ENCODE results near the gene CNIH3.

The CNIH3 gene

GRCh38 chr1:224629965-224630364, 13.8 kb downstream of the CNIH3 start:
- no peak overlapping the region for H3K4me3 ChIP-seq (ENCODE audit: low read depth, low read length)
- in situ Hi-C loops (cut with HindIII; ENCODE audit: low sequenced_read_pairs): no loop called here
- no peak for TF ChIP-seq CTCF (IDR thresholded peaks at IDR 0.05; ENCODE audit: low read depth, low read length)
- DNase-seq (ENCODE audit: low read depth, low spot score): no peak

- H3K4me3 ChIP-seq (ENCODE audit: low read depth, low read length): no peak overlapping the region
- in situ Hi-C loops (cut with HindIII; ENCODE audit: low sequenced_read_pairs): no loop called here
- DNase-seq (ENCODE audit: low read depth, low spot score): peak; percentile 64
- TF ChIP-seq CTCF (IDR thresholded peaks at IDR 0.05; ENCODE audit: low read depth, low read length): no peak
Observed at GRCh38 chr1:224631462-224632115, 15.5 kb downstream of the CNIH3 start.

GRCh38 chr1:224632381-224632871, 16.3 kb downstream of the CNIH3 start:
- peak; percentile 89 for DNase-seq (ENCODE audit: low read depth, low spot score)
- no peak for TF ChIP-seq CTCF (IDR thresholded peaks at IDR 0.05; ENCODE audit: low read depth, low read length)
- H3K4me3 ChIP-seq (ENCODE audit: low read depth, low read length): no peak overlapping the region
- in situ Hi-C loops (cut with HindIII; ENCODE audit: low sequenced_read_pairs): no loop called here

- TF ChIP-seq CTCF (IDR thresholded peaks at IDR 0.05; ENCODE audit: low read depth, low read length): no peak
- in situ Hi-C loops (cut with HindIII; ENCODE audit: low sequenced_read_pairs): no loop called here
- DNase-seq (ENCODE audit: low read depth, low spot score): peak; percentile 64
- no peak overlapping the region for H3K4me3 ChIP-seq (ENCODE audit: low read depth, low read length)
Observed at GRCh38 chr1:224632921-224633321, 16.8 kb downstream of the CNIH3 start.

GRCh38 chr1:224635356-224635755, 19.2 kb downstream of the CNIH3 start:
- peak; percentile 87 for DNase-seq (ENCODE audit: low read depth, low spot score)
- TF ChIP-seq CTCF (IDR thresholded peaks at IDR 0.05; ENCODE audit: low read depth, low read length): no peak
- no peak overlapping the region for H3K4me3 ChIP-seq (ENCODE audit: low read depth, low read length)
- in situ Hi-C loops (cut with HindIII; ENCODE audit: low sequenced_read_pairs): no loop called here

GRCh38 chr1:224637515-224637914, 21.4 kb downstream of the CNIH3 start:
- no peak for TF ChIP-seq CTCF (IDR thresholded peaks at IDR 0.05; ENCODE audit: low read depth, low read length)
- in situ Hi-C loops (cut with HindIII; ENCODE audit: low sequenced_read_pairs): no loop called here
- no peak overlapping the region for H3K4me3 ChIP-seq (ENCODE audit: low read depth, low read length)
- DNase-seq (ENCODE audit: low read depth, low spot score): peak; percentile 97

Measured in astrocyte of the spinal cord (primary cell).